Fibroblast of skin of left biceps (primary cell): ENCODE results near the gene PLEKHJ1.

ENCODE experiments used
- DNase-seq, 2 experiments: peaks; one replicate each; pipeline ENCODE4 v3.0.0-alpha.2; 2013; ENCODE audit warnings: low read depth in 2 of 2

PLEKHJ1 gene

DNA sequence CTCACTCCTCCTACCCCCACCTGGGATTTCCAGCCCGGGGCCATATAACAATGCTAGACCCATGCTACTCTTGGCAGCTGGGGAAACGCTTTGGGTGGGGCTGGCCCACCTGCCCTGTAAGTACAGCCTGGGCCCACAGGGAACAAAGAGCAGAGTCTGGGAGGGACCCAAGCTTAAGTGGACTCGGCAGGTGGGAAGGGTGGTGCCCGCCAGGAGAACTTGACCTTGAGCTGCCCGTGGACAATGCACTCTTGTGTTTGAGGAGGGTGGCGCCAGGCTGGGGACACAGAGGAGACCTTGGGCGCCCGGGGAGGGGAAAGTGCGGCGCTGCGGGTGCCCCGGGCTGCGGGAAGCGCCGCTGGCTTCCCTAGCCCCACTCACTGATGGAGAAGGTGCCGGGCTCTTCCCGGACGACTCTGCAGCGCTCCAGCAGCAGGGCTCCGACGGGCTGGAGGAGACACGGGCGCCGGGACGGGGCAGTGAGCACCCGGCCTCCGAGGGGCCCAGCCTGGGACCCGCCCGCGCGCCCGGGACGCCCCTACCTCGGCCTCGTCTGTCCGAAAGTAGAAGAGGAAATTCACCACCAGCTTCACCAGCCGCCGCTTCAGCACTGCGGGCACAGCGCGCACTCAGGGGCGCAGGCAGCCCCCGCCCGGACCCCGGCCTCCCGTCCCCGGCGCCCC, 607 bp downstream of the PLEKHJ1 start:
- no peak for DNase-seq

DNA sequence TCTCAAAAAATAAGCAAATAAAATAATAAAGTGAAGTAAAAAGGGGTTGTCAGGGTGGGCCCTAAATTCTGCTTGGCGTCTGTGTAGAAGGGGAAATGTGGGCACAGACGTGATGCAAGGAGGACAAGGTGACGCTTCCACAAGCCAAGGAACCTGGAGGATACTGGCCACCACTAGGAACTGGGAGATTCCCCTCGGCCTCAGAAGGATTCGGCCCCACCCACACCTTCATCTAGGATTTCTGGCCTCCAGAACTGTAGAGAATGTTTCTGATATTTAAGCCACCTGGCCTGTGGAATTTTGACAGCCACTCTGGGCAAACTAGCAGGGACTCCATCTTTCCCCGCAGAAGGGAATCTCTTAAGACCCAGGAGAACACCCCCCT, 1.1 kb downstream of the PLEKHJ1 start:
- DNase-seq, result no peak

DNA sequence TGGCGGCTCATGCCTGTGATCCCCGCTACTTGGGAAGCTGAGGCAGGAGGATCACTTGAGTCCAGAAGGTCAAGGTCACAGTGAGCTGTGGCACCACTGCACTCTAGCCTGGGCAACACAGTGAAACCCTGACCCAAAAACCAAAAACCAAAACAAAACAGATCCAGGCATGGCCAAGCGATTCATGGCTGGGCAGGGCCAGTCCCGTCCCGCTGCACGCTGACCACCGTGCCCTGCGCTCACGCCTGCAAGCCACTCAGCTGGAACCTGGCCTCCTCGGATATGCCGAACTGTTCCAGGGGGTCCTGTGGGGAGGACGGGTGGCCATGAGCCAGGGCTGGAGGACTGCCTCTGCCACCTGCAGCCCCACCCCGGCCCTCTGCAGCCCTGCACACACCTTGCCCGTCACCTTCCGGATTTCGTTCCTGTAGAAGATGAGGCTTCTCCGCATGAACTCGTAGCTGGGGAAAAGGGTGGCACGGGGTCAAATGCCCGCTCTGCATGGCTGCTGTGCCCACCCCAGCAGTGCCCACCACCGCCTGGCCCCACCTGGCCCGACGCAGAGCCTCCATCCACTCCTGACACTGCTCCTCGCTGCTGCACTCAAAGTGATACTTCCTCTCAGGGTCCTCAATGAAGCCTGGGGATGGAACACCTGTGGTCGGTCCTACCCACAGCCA, 2.4 kb downstream of the PLEKHJ1 start:
- DNase-seq, result no peak

DNA sequence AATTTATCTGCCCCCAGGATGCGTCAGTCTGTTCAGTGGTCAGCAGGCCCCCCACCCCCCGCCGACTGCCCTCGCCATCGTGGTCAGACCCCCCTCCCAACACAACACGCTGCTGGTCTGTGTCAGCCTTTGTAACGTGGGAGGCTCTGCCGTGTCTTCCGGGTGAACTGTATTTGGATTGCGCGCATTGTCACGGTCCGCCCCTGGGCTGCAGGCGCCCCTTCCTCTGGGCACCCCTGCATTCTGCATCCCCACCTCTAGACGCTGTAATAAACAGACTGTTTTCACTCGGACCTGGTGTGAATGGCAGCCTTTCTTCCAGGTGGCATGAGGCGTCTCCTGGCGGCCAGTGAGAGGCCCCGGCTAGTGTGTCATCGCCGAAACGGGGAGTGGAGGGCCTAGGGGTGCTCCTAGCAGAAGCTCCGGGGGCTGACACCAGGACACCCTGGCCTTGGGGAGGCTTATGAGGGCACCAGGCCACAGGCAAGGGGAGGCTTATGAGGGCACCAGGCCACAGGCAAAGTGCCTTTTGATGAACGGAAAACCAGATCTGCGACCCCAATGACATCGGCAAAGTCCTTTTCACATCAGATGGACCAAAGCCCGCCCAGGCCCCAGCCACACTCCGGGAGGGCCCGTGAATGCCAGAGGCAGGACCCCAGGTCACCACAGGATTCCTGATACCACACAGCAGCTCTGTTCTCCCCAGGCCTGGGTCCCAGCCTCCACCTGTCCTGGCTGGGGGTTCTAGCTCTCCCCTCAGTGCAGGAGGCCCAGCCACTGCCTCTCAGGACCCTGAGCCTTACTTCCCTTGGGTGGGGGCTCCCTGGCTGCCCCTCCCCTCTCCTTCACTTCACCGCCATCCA, 3.6 kb downstream of the PLEKHJ1 start:
- no peak for DNase-seq

DNA sequence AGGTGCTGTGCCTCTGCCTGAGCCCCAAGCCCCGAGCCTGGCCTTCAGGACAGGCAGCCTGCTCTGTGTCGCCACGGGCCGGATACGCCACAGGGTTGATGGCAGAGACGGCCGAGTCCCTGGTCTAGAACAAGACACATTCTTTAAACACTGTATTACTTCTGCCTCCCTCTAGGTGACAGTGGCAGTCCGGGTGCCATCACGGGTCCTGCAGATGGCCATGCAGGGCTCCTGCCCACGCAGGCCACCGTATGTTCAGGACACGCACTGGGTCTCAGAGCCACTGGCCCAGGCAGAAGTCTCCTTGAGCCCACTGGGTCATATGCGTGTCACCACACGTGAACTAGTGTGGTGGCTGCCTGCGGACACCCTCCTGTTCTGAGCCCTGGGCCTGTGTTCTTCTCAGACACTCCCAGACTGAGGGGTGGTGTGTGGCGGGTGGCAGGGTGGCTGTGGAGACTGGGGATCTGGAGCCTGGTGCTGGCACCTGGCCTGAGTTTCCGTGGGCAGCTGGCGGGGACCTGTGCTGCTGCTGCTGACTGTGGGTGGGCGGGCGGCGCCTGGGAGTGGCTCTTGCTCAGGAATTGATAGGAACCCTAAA, 4.4 kb downstream of the PLEKHJ1 start:
- no peak for DNase-seq

DNA sequence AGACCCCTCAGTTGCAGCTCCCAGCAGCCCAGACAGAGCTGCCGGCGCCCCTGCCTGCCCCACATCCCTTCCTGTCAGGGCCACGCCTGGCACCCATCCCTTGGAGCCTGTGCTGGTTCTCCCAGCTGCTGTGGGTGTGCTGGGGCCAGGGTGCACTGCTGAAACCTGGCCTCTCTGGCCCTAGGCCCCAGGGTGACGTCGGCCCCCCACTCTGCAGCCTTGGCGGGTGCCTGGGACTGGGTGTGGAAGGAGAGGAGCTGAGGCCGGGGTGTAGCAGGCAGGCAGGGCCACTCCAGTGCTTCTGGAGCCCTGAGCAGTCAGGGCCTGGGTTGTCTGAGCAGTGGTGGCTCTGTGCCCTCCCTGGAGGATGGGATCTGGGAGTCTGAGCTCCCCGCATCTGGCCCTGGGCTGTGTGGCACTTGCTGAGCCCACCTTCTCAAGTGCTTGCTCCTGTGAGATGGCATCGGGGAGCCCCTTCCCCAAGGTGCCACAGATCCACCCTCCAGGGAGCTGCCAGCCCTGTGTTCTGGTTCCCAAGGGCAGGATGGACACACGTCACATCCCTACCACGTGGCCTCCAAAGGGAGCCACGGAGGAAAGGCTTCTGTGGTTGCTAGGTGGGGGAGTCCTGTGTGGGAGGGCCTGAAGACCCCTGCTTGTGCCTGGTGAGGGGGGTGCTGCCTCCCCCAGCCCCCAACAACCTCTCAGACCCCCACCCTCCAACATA, 5.2 kb downstream of the PLEKHJ1 start:
- no peak for DNase-seq

DNA sequence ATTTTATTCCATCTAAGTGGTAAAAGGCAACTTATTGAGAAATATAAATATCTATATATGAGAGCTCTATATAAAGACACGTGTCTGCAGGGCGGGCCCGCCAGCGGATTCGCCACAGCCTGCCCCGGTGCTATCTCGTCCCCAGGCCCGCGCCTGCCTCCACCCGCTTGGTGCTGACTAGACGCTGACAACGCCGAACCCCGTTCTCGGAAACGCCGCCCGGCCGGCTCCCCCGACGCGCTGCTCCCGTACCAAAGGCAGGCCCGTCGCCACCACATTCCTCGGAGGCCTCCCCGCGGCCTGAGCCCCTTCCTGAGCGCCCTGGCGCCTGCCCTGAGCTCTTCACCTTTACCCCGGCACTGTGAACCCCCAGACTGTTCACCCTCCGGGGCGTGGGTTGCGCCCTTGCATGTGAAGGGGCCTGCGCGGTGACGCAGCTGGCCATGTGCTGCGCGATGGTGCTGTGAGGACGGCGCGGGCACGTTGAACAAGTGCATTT, 6.0 kb downstream of the PLEKHJ1 start:
- DNase-seq, result no peak

DNA sequence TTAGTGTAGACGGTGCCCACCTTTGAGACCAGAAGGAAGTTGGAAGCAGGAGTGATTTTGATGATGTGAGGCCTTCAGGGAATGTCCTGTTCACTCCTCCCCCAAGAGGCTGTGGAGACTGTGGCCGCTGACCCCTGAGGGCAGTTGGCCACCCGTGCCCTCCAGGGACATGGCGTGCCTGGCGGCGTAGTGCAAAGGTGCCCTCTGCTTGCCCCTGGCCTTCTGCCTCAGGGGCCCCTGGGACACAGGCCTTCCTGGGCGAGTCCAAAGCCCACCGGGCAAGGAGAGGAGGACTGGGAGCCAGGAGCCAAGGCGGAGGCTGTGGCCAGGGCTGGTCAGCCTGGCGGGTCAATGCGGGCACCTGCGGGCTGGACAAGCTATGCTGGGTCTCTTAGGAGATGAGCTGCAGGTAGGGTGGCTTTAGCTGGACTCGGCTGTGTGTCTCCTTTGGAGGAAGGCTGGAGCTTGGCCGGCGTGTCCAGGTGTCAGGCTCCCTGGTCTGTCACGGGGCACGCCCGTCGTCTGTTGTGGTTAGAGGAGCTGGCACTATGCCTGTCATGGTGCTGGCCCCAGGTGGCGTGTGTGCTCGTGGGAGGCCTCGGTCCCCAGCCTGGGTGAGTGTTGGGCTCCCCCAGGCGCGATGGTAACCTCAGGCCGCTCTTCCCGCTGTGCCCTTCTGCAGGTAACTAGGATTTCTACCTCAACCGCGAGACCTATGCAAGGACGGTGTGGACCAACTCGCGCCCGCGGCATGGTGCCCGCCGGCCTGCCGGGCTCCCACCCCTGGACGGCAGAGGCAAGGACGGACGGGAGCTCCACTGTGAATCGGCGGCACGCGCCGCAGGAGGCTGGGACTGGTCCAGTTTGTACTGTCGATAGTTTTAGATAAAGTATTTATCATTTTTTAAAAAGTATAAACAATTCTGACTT, 6.8 kb downstream of the PLEKHJ1 start:
- DNase-seq, result no peak

DNA sequence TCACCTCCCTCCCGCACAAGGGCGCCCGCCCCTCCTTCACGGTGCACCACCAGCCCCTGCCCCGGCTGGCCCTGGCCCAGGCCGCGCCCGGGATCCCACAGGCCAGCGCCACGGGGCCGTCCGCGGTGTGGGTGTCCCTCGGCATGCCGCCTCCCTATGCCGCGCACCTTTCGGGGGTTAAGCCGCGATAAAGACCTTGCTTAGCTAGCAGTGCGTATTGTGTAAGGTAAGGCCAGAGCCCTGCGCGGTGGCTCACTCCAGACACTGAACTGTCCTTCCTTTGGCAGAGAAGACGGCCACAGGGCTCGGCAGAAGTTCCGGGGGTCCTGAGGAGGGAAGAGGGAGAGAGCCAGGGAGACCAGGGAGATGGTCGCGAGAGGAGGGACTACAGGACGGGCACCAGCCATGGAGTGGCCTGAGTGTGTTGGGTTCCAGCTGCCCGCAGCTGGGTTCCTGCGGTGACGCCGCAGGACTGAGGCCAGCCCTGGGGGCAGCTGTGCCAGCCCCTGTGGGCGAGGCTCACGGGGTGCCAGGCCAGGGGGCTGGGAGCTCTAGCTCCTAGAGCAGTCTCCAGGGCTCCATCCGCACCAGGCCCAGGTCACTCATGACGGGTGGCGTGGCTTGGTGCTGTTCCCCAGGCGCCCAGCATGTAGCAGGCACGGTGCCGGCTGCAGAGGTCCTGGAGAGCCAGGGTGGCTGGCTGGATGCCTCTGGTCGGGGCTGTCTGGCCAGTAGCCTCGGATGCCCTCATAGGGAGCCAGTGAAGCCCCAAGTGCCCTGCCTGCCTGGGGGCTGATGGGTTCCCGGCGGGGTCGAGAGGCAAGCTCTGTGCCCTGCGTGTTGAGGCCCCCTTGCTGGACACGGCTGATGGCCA, 7.7 kb downstream of the PLEKHJ1 start:
- no peak for DNase-seq

DNA sequence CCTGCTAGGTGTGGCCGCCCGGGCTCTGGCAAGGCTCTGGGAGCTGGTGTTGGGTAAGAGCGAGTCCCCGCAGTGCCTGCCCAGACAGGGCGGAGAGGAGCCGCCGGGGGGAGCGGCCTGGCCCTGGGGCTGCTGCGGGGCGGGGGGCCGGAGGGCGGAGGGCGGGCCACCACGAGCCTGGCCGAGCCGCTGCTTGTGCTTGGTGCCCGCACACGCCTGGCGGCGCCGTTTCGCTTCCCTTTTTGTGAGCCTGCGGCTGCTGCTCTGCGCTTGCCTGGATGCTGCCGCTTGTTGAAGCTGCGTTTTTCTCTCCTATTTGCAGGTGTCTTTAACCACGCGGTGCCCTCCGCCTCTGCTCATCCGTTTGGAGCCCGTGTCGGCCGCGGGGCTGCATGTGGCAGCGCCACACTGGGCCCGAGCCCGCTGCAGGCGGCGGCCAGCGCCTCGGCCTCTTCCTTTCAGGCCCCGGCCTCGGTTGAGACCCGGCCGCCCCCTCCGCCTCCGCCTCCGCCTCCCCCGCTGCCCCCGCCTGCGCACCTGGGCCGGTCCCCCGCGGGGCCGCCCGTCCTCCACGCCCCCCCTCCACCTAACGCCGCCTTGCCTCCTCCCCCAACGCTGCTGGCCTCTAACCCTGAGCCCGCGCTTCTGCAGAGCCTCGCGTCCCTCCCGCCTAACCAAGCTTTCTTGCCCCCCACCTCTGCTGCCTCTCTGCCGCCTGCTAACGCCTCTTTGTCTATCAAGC, 8.5 kb downstream of the PLEKHJ1 start:
- no peak for DNase-seq

DNA sequence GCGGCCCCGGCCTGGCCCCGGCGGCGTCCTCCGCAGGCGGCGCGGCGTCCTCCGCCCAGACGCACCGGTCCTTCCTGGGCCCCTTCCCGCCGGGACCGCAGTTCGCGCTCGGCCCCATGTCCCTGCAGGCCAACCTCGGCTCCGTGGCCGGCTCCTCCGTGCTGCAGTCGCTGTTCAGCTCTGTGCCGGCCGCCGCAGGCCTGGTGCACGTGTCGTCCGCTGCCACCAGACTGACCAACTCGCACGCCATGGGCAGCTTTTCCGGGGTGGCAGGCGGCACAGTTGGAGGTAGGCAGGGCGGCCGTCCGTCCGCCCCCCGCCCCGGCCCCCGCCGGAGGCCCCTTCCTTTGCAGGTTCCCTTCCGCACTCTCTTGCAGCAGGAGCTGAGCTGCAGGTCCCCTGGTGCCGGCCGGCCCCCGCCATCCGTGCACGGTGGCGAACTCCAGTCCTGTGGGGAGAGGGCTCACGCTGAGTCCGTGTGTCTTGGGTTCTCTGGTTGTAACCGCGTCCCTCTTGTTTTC, 9.2 kb downstream of the PLEKHJ1 start:
- DNase-seq, result no peak

DNA sequence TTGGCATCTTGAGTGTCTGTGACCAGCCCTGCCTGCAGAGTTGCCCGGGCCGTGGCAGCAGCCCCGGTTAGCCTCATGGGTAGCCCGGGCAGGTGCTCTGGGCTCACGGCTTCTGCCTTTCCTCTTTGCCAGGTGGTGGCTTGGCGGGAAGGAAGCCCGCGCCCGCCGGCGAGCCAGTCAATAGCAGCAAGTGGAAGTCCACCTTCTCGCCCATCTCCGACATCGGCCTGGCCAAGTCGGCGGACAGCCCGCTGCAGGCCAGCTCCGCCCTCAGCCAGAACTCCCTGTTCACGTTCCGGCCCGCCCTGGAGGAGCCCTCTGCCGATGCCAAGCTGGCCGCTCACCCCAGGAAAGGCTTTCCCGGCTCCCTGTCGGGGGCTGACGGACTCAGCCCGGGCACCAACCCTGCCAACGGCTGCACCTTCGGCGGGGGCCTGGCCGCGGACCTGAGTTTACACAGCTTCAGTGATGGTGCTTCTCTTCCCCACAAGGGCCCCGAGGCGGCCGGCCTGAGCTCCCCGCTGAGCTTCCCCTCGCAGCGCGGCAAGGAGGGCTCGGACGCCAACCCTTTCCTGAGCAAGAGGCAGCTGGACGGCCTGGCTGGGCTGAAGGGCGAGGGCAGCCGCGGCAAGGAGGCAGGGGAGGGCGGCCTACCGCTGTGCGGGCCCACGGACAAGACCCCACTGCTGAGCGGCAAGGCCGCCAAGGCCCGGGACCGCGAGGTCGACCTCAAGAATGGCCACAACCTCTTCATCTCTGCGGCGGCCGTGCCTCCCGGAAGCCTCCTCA, 9.9 kb downstream of the PLEKHJ1 start:
- no peak for DNase-seq

DNA sequence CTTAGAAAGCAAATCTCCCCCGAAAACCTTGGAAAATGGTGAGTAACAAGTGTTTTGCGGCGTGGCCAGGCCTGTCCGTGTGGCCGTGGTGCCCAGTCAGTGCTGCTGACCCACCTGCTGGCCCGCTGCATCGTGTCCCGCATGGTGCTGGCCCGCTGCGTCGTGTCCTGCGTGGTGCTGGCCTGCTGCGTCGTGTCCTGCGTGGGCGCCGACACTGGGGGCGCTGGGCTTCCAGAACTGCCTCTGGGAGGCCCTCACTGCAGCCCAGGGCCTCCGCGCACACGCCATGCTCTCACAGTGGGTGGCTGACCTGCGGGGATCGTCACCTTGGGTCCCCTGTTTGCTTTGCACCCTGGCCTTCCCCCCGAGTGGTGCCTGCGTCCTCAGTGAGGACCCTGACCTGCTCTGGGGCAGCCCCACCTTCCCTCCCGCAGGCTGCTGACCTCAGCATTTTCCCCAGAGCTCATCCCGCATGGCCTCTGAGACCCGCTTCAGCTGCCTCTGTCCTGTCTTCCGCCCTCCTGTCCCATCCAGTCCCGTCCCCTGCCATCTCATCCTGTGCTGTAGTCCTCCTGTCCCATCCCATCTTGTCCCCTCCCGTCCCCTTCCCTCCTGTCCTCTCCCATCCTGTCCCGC, 10.6 kb downstream of the PLEKHJ1 start:
- DNase-seq, result no peak

DNA sequence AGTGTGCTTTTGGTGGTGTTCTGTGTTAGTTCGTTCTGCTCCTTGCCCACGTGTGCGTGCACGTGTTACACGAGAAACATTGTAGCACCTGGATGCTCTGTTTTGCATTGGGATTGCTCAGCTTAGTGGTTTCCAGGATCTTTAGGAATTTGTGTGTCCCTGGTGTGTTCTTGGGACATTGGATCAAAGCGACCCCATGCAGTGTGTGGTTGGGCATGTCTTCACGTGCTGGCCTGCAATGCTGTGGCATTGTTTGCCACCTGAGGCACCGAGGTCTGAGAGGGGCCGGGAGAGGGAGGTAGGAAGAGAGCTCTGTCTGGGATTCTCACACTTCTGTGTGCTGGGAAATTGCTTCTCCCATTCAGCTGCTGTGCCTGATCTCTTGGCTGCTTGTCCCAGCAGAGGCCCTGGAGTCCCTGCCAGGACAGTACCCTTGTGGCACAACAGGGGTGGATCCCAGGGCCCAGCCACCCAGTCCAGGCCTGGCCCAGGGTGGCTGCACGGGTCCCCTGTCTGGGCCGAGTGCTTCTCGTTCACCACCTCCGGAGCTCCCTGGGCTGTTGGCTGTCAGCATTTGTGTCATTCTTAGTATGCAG, 11.3 kb downstream of the PLEKHJ1 start:
- DNase-seq, result no peak

DNA sequence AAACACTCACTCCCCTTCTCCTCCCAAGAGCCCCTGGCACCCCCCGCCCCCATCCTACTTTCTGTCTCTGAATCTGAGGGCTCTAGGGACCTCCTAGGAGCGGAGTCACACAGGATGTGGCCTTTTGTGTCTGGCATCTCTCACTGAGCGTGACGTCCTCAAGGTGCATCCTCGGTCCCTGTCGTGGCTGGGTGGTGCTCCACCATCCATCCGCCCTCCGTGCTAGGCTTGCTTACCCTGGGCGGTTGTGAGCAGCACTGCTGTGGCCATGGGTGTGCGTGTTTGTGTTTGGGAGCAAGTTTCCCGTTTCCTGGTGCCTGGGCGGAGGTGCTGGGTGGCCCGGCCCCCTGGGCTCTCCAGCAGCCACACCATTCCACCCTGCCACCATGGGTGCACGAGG, 12.2 kb downstream of the PLEKHJ1 start:
- DNase-seq, result no peak

DNA sequence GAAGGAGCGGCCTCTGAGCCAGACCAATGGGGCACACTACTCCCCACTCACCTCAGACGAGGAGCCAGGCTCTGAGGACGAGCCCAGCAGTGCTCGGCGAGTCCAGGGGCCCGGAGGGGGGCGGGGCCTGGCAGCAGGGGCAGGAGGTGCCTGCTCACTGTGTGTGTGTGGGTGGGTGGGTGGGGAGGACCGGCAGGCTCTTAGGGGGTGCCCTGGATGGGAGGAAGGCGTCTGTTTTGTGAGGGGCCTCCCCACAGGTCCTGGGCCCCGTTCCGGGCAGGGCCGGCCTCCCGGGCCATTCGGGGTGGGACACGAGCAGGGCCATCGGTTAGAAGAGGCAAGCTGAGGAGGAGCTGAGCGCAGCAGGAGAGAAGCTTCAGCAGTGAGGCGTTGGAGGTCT, 12.7 kb downstream of the PLEKHJ1 start:
- no peak for DNase-seq

DNA sequence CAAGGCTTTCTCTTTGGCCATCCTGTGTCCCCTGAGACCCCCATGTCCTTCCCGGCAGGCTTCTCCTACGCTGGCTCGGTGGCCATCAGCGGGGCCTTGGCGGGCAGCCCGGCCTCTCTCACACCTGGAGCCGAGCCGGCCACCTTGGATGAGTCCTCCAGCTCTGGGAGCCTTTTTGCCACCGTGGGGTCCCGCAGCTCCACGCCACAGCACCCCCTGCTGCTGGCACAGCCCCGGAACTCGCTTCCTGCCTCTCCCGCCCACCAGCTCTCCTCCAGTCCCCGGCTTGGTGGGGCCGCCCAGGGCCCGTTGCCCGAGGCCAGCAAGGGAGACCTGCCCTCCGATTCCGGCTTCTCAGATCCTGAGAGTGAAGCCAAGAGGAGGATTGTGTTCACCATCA, 14.2 kb downstream of the PLEKHJ1 start:
- no peak for DNase-seq
